IPS-18a (cell line): ENCODE measurements around the gene DHDH.

ENCODE experiments used
- H3K27ac ChIP-seq: one replicate; pipeline ENCODE4 v1.5.1; 2013; ENCODE audit warnings: low read length
- H3K27me3 ChIP-seq: one replicate; pipeline ENCODE4 v1.6.1; 2013; ENCODE audit warnings: mild to moderate bottlenecking, low read length; ENCODE audit not compliant: control insufficient read depth, insufficient read depth
- H3K36me3 ChIP-seq: one replicate; pipeline ENCODE4 v1.6.1; 2013; ENCODE audit warnings: low read depth, low read length; ENCODE audit not compliant: control insufficient read depth
- H3K4me1 ChIP-seq: one replicate; pipeline ENCODE4 v1.6.1; 2013; ENCODE audit warnings: low read depth, low read length; ENCODE audit not compliant: control insufficient read depth
- H3K4me3 ChIP-seq: one replicate; pipeline ENCODE4 v1.5.1; 2013; ENCODE audit warnings: low read length
- H3K9ac ChIP-seq: one replicate; pipeline ENCODE4 v1.6.1; 2013; ENCODE audit warnings: mild to moderate bottlenecking, low read length, moderate library complexity
- H3K9me3 ChIP-seq: one replicate; pipeline ENCODE4 v1.6.1; 2013; ENCODE audit warnings: low read depth, low read length; ENCODE audit not compliant: control insufficient read depth

DHDH gene

GRCh38 chr19:48970923-48971395, 37.5 kb downstream of the DHDH start:
- Histone ChIP-seq H3K9me3 (no peaks in the 10 kb centered on the region), H3K4me3 (no peak overlapping the region), H3K36me3 (peaks cover 24% of the 10 kb centered on the region), H3K27ac (no peak overlapping the region), H3K9ac (no peak overlapping the region), H3K4me1 (no peaks in the 10 kb centered on the region), H3K27me3 (no peaks in the 10 kb centered on the region)

DNA sequence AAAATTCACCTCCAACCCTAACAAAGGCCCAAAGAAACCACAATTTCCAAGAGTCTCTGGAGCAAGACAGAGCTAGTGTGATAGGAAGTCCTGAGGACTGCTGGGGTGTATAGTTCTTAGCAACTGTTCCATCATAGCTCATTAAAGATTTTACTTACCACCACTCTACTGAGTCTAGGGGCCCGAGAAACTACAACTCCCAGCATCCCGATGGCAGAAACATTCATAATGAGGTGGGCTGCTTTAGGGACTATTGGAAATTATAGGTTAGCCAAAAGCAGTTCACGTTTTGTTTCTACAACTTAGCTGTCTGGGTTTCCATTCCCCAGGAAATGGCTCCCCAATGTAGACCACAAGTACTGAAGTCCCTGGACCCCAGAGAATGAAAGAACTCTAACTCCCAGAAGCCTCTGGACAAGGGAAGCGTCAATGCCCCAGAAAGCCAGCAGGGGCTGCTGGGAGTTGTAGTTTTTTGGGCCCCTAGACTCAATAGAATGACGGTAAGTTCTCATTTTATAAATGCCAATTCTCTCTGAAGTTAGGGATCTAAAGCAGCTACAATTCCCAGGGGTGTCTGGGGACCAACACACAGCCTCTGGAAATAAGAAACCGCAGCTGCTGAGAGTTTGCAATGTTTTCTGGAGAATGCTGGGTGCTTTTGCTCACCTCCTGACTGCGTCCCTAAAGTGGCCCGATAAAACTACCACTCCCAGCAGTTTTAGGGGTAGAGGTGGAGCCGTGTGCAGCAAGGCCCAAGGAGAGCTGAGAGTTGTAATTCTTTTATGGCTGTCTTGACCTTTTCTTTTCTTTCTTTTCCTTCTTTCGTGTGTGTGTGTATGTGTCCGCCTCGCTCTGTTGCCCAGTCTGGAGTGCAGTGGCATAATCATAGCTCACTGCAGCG, 42.7 kb downstream of the DHDH start:
- H3K4me3 ChIP-seq, result no peak overlapping the region
- no peak overlapping the region for H3K9ac ChIP-seq
- no peaks in the 10 kb centered on the region for H3K4me1 ChIP-seq
- H3K36me3 ChIP-seq, result peaks cover 9% of the 10 kb centered on the region
- no peaks in the 10 kb centered on the region for H3K9me3 ChIP-seq
- no peak overlapping the region for H3K27ac ChIP-seq
- no peaks in the 10 kb centered on the region for H3K27me3 ChIP-seq

- Histone ChIP-seq H3K27ac (no peak overlapping the region), H3K36me3 (peaks cover 9% of the 10 kb centered on the region), H3K9me3 (no peaks in the 10 kb centered on the region), H3K4me3 (no peak overlapping the region), H3K27me3 (no peaks in the 10 kb centered on the region), H3K9ac (no peak overlapping the region), H3K4me1 (no peaks in the 10 kb centered on the region)
Observed at GRCh38 chr19:48977061-48977460, 43.6 kb downstream of the DHDH start.

DNA sequence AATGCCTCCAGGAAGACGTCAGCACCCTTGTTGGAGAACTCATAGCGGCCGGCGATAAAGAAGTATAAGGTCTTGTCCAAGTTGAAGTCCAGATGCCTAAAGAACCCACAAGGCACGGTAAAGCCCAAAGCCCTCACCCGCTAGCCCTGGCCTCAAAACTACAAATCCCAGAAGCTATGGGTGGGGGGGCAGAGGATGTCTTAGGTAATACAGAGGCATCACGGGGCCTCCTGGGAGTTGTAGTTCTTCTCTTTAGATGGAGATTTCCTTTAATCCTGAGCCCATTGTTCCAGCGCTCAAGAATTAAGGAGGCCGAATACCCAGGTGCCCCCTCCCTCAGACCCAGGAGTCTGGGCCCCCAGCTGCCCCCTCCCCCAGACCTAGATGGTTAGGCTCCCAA, 48.8 kb downstream of the DHDH start:
- no peaks in the 10 kb centered on the region for H3K9me3 ChIP-seq
- H3K4me1 ChIP-seq, result no peaks in the 10 kb centered on the region
- H3K27ac ChIP-seq, result no peak overlapping the region
- no peak overlapping the region for H3K9ac ChIP-seq
- peaks cover 4% of the 10 kb centered on the region for H3K36me3 ChIP-seq
- no peaks in the 10 kb centered on the region for H3K27me3 ChIP-seq
- H3K4me3 ChIP-seq, result no peak overlapping the region

DNA sequence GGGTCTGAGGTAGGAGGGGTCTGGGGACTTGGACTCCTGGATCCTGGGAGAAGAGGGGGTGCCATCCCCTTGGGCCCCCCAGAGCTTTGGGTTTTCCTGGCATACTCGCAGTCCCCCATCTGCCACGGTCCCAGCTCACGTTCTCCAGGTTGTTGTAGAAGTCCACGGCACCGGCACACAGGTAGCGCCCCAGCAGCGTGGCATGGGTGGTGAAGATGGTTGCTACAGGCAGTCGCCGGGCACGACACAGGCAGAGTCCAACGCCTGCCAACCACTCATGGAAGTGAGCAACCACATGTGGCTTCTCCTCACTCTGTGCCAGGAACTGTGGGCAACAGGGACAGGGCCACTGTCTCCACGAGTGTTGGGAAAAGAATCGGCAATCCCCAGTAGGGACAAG, 52.2 kb downstream of the DHDH start:
- Histone ChIP-seq H3K9ac (no peak overlapping the region), H3K4me1 (no peaks in the 10 kb centered on the region), H3K36me3 (peaks cover 14% of the 10 kb centered on the region), H3K27ac (no peak overlapping the region), H3K27me3 (no peaks in the 10 kb centered on the region), H3K4me3 (no peak overlapping the region), H3K9me3 (no peaks in the 10 kb centered on the region)

DNA sequence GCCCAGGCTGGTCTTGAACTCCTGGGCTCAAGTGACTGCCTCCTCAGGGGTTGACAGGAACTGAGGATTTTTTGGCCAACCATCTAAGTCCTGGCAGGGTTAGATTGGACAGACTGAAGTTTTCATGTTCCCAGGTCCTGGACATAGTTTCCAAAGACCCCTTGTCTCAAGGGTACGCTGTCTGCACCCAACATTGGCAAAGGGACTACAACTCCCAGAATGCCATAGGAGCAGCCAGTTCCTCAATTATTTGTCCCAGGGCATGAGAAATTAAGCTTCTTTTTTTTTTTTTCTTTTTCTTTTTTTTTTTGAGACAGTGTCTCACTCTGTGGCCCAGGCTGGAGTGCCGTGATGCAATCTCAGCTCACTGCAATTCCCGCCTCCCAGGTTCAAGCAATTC, 52.7 kb downstream of the DHDH start:
- Histone ChIP-seq H3K36me3 (peaks cover 14% of the 10 kb centered on the region), H3K4me3 (no peak overlapping the region), H3K4me1 (no peaks in the 10 kb centered on the region), H3K9ac (no peak overlapping the region), H3K9me3 (no peaks in the 10 kb centered on the region), H3K27me3 (no peaks in the 10 kb centered on the region), H3K27ac (no peak overlapping the region)

DNA sequence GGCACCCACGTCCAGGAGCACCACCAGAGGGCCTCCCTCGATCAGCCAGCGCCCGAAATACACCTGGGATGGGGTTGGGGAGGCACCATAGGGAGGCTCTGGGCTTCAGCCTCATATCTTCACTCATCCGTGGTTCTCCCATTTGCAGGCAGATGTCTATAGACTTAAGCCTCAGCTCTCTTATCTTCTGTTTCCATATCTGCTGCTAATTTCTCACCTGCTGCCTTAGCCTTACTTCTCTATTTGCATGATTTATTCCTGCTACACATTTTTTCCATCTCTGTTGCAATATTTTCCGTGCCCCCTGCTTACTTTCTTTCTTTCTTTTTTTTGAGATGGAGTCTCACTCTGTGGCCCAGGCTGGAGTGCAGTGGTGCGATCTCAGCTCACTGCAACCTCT, 53.8 kb downstream of the DHDH start:
- Histone ChIP-seq H3K36me3 (peaks cover 14% of the 10 kb centered on the region), H3K4me1 (no peaks in the 10 kb centered on the region), H3K27ac (no peak overlapping the region)

GRCh38 chr19:48988286-48988685, 54.8 kb downstream of the DHDH start:
- H3K4me1 ChIP-seq, result no peaks in the 10 kb centered on the region
- no peak overlapping the region for H3K27ac ChIP-seq
- no peaks in the 10 kb centered on the region for H3K9me3 ChIP-seq
- H3K27me3 ChIP-seq, result no peaks in the 10 kb centered on the region
- H3K4me3 ChIP-seq, result no peak overlapping the region
- no peak overlapping the region for H3K9ac ChIP-seq
- peaks cover 10% of the 10 kb centered on the region for H3K36me3 ChIP-seq

More for the DNA sequence above, 53.8 kb downstream of the DHDH start:
- Histone ChIP-seq H3K9ac (no peak overlapping the region), H3K27me3 (no peaks in the 10 kb centered on the region), H3K4me3 (no peak overlapping the region), H3K9me3 (no peaks in the 10 kb centered on the region)

- Histone ChIP-seq H3K4me1 (no peaks in the 10 kb centered on the region), H3K4me3 (no peak overlapping the region), H3K9me3 (no peaks in the 10 kb centered on the region), H3K9ac (no peak overlapping the region), H3K36me3 (peaks cover 10% of the 10 kb centered on the region), H3K27me3 (no peaks in the 10 kb centered on the region), H3K27ac (no peak overlapping the region)
Observed at GRCh38 chr19:48988860-48989259, 55.4 kb downstream of the DHDH start.

GRCh38 chr19:48989701-48990291, 56.3 kb downstream of the DHDH start:
- Histone ChIP-seq H3K36me3 (peaks cover 10% of the 10 kb centered on the region), H3K9me3 (no peaks in the 10 kb centered on the region), H3K4me1 (no peaks in the 10 kb centered on the region), H3K27me3 (no peaks in the 10 kb centered on the region), H3K4me3 (no peak overlapping the region), H3K9ac (no peak overlapping the region), H3K27ac (no peak overlapping the region)

- no peaks in the 10 kb centered on the region for H3K4me1 ChIP-seq
- H3K4me3 ChIP-seq, result no peak overlapping the region
- no peak overlapping the region for H3K27ac ChIP-seq
- no peaks in the 10 kb centered on the region for H3K27me3 ChIP-seq
- H3K36me3 ChIP-seq, result peaks cover 10% of the 10 kb centered on the region
- no peaks in the 10 kb centered on the region for H3K9me3 ChIP-seq
- H3K9ac ChIP-seq, result no peak overlapping the region
Observed at GRCh38 chr19:48990400-48990799, 56.9 kb downstream of the DHDH start.
